ENCODE measurements around the gene ARID1B.

ARID1B gene

GRCh38 chr6:157206359-157206815 is 429.2 kb downstream of the ARID1B start:
- Histone ChIP-seq H3K36me3 (ENCODE audit: insufficient read depth, low read length) (peaks cover 63% of the 10 kb centered on the region), H3K9ac (ENCODE audit: low read length) (no peak overlapping the region)

GRCh38 chr6:157207521-157208076 is 430.4 kb downstream of the ARID1B start:
- H3K79me2 ChIP-seq (ENCODE audit: insufficient read depth, low read length) = no peaks in the 10 kb centered on the region
- no peaks in the 10 kb centered on the region for H3K9me3 ChIP-seq (ENCODE audit: low read length)
- H3K9me2 ChIP-seq (ENCODE audit: low read depth, low read length) = no peaks in the 10 kb centered on the region
- TF ChIP-seq CTCF (IDR thresholded peaks at IDR 0.05; ENCODE audit: low read length) (no peak), EZH2 (IDR thresholded peaks at IDR 0.05; ENCODE audit: borderline replicate concordance, low read length) (no peak)
- H3K9ac ChIP-seq (ENCODE audit: low read length) = no peak overlapping the region
- H2AFZ ChIP-seq (ENCODE audit: low read length) = no peak overlapping the region
- no peaks in the 10 kb centered on the region for H3K4me1 ChIP-seq (ENCODE audit: insufficient read depth, low read length, severe bottlenecking)
- H3K4me3 ChIP-seq (ENCODE audit: low read depth, low read length, poor library complexity, severe bottlenecking) = no peak overlapping the region
- H3F3A ChIP-seq (ENCODE audit: insufficient read depth, low read length) = no peaks in the 10 kb centered on the region
- no peaks in the 10 kb centered on the region for H3K27me3 ChIP-seq (ENCODE audit: insufficient read depth, low read length)
- peaks cover 54% of the 10 kb centered on the region for H3K36me3 ChIP-seq (ENCODE audit: insufficient read depth, low read length)
- H4K20me1 ChIP-seq (ENCODE audit: insufficient read depth, low read length) = no peaks in the 10 kb centered on the region
- no peak overlapping the region for H3K4me2 ChIP-seq (ENCODE audit: low read length)
- no peak overlapping the region for H3K27ac ChIP-seq (ENCODE audit: low read depth, low read length, poor library complexity, severe bottlenecking)

More at GRCh38 chr6:157206359-157206815, 429.2 kb downstream of the ARID1B start:
- H3K4me1 ChIP-seq (ENCODE audit: insufficient read depth, low read length, severe bottlenecking) = no peaks in the 10 kb centered on the region
- no peaks in the 10 kb centered on the region for H3K27me3 ChIP-seq (ENCODE audit: insufficient read depth, low read length)
- no peaks in the 10 kb centered on the region for H3K79me2 ChIP-seq (ENCODE audit: insufficient read depth, low read length)
- H3K9me2 ChIP-seq (ENCODE audit: low read depth, low read length) = no peaks in the 10 kb centered on the region
- no peak for TF ChIP-seq EZH2 (IDR thresholded peaks at IDR 0.05; ENCODE audit: borderline replicate concordance, low read length)
- TF ChIP-seq CTCF (IDR thresholded peaks at IDR 0.05; ENCODE audit: low read length) = no peak
- no peaks in the 10 kb centered on the region for H3K9me3 ChIP-seq (ENCODE audit: low read length)
- H4K20me1 ChIP-seq (ENCODE audit: insufficient read depth, low read length) = no peaks in the 10 kb centered on the region
- H3K27ac ChIP-seq (ENCODE audit: low read depth, low read length, poor library complexity, severe bottlenecking) = no peak overlapping the region
- H3K4me2 ChIP-seq (ENCODE audit: low read length) = no peak overlapping the region
- H3K4me3 ChIP-seq (ENCODE audit: low read depth, low read length, poor library complexity, severe bottlenecking) = no peak overlapping the region
- no peaks in the 10 kb centered on the region for H3F3A ChIP-seq (ENCODE audit: insufficient read depth, low read length)
- H2AFZ ChIP-seq (ENCODE audit: low read length) = no peak overlapping the region

GRCh38 chr6:157209865-157210530 is 432.8 kb downstream of the ARID1B start:
- Histone ChIP-seq H3K27me3 (ENCODE audit: insufficient read depth, low read length) (no peaks in the 10 kb centered on the region), H4K20me1 (ENCODE audit: insufficient read depth, low read length) (no peaks in the 10 kb centered on the region), H3K4me1 (ENCODE audit: insufficient read depth, low read length, severe bottlenecking) (no peaks in the 10 kb centered on the region), H3K4me2 (ENCODE audit: low read length) (no peak overlapping the region), H3K9ac (ENCODE audit: low read length) (no peak overlapping the region), H2AFZ (ENCODE audit: low read length) (no peak overlapping the region), H3K79me2 (ENCODE audit: insufficient read depth, low read length) (no peaks in the 10 kb centered on the region), H3K36me3 (ENCODE audit: insufficient read depth, low read length) (peaks cover 35% of the 10 kb centered on the region), H3K9me2 (ENCODE audit: low read depth, low read length) (no peaks in the 10 kb centered on the region), H3F3A (ENCODE audit: insufficient read depth, low read length) (no peaks in the 10 kb centered on the region), H3K4me3 (ENCODE audit: low read depth, low read length, poor library complexity, severe bottlenecking) (no peak overlapping the region), H3K9me3 (ENCODE audit: low read length) (no peaks in the 10 kb centered on the region), H3K27ac (ENCODE audit: low read depth, low read length, poor library complexity, severe bottlenecking) (no peak overlapping the region)
- TF ChIP-seq CTCF (IDR thresholded peaks at IDR 0.05; ENCODE audit: low read length) (no peak), EZH2 (IDR thresholded peaks at IDR 0.05; ENCODE audit: borderline replicate concordance, low read length) (no peak)

Measured in OCI-LY1 (cell line).